Inferior parietal cortex (tissue), 1 donor: ENCODE results near the gene RANBP3.
"Not testable (repeated sequence)": the region's sequence is repeated elsewhere in the genome, so short reads cannot be mapped to it uniquely, and the experiment has no call there.

Source experiments
- DNase-seq: peaks from one replicate; pipeline ENCODE4 v3.0.0-alpha.2; 2016; ENCODE audit errors: extremely low spot score

Gene RANBP3

DNA sequence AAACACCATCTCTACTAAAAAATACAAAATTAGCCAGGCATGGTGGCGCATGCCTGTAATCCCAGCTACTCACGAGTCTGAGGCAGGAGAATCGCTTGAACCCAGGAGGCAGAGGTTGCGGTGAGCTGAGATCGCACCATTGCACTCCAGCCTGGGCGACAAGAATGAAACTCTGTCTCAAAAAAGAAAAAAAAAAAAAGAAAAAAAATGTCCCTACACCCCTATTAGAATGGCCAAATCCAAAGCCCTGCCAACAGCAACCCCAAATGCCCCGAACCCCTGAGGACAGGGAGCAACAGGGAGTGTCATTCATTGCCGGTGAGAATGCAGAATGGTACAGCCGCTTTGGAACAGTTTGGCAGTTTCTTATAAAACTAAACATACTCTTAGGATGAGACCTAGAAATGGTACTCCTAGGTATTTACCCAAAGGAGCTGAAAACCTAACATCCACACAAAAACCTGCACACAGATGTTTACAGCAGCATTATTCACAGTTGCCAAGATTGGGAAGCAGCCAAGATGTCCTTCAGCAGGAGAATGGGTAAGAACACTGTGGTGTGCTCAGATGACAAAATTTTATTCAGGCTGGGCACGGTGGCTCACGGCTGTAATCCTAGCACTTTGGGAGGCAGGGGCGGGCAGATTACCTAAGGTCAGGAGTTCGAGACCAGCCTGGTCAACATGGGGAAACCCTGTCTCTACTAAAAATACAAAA lies 94.6 kb downstream of the RANBP3 start:
- DNase-seq: not testable (repeated sequence)

DNA sequence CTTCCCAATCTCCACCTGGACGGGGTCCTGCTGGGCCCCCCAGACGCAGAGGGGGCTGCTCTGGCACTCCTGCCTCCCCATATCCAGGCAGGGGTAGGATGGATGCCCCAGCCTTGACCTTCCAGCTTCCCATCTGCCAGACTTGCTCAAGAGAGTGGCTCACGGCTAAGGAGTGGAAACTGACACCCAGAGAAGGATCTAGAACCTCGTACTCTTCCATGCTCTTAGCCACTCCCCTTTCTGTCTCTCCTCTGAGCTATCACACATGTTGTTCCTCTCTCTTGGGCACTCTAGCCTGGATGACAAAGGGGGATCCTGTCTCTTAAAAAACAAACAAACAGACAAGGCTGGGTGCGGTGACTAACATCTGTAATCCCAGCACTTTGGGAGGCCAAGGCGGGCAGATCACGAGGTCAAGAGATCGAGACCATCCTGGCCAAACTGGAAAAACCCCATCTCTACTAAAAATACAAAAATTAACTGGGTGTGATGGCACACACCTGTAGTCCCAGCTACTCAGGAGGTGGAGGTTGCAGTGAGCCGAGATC lies 95.4 kb downstream of the RANBP3 start:
- DNase-seq: no peak

DNA sequence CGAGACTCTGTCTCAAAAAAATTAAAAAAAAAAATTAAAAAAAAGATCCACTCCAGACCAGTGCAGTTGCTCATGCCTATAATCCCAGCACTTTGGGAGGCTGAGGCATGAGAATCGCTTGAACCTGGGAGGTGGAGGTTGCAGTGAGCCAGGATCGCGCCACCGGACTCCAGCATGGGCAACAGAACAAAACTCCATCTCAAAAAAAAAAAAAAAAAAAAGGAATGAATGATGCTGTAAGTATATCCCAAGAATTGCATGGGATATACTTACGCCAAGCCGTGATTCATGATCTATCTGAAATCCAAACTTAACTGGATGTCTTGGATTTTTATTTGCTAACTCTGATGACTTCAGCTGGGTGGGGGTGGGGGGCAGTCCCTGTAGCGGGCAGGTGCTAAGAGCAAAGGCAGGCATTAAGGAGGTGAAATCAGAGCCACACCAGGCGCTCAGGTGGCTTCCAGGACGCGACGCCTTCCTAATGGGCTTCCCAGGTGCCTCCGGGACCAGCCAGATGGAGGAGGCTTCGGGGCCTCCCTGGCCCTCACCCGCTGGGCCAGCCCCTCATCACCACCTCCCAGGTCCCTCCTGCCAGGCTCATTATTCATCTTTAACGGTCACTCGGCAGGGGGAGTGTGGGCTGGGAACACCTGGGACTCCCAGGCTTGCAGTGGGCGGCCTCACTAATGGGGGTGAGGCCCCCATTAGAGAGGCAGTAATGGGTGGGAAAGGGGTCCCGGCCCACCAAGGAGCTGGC lies 96.2 kb downstream of the RANBP3 start:
- no peak for DNase-seq

DNA sequence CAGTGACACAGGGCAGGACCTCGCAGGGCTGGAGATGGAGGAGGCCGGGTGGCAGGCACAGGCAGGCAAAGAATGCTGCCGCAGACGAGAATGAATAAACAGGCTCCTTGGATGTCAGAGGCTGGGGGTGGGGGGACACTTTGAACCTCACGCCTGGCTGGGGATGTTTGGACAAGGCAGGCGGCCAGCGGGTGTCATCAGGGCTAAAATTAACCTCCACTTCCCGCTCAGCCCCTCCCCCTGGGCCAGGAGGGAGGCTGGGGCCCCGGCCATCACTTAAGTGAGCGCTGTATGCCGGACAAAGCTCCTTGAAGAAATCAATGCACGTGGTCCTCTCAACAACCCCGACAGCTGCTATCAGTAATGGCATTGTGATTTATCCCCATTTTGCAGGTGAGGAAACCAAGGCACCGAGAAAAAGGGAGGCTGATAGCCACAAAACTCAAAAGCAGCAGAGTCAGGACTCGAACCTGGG lies 97.3 kb downstream of the RANBP3 start:
- no peak for DNase-seq

DNA sequence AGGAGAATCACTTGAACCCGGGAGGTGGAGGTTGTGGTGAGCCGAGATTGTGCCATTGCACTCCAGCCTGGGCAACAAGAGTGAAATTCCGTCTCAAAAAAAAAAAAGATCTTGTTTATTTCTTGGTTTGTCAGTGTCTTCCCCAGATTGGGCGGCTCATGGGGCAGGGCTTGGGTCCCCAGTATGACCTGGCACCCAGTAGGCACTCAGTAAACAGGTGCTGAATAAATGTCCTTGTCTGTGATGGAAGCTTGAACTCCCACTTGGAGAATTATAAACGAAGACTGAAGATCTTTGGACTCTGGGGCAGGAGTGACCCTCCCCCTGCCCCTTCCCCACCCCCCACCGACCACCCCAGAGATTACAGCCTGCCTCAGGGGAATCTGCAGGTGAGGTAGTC lies 97.7 kb downstream of the RANBP3 start:
- DNase-seq: no peak

DNA sequence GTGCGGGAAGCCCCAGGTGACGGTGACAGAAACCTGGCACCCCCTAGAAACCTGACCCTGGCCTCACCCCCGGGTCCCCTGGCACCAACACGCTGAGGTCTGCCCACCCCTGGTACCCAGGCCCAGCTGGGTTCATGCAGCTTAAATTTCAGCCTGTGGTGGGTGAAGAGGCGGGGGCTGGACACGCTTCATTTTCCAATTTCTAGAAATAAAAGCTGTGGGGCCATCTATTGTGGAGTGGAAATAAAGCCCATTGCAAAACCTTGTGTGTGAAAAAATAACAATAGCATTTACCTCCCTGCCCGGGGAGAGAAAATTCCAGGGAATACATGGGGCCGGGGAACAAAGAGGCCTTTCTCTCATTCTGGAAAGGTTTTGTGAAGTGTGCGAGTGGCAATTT lies 100.1 kb downstream of the RANBP3 start:
- DNase-seq: no peak

DNA sequence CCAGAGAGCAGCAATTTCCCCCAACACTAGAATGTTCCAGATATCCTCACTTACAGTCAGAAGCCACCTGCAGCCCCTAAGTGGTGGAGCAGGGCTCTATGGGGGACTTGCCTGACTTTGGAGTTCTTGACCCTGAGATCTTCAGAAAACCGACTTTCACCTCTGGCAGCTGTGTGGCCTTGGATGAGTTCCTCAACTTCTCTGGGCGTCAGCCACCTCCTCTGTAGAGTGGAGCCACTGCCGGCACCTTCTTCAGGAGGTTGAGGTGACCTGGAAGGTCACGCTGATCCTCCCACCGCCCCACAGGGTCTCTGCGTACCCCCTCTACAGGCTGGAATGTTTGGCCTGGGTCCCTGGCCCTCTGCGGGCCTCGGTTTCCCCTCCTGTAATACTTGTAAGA lies 100.5 kb downstream of the RANBP3 start:
- DNase-seq: no peak

DNA sequence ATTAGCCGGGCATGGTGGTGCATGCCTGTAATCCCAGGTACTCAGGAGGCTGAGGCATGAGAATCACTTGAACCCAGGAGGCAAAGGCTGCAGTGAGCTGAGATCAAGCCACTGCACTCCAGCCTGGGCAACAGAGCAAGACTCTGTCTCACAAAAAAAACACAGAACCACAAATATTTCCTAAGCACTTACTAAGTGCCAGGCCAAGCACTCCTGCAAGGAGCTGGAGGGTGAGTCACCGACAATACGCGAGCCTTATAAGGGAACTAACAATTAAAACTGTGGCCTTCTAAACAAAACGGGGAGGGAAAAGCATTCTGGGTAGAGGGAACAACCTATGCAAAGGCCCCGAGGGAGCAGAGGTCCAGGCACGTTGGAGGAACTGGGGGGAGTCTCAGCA lies 103.4 kb downstream of the RANBP3 start:
- not testable (repeated sequence) for DNase-seq

DNA sequence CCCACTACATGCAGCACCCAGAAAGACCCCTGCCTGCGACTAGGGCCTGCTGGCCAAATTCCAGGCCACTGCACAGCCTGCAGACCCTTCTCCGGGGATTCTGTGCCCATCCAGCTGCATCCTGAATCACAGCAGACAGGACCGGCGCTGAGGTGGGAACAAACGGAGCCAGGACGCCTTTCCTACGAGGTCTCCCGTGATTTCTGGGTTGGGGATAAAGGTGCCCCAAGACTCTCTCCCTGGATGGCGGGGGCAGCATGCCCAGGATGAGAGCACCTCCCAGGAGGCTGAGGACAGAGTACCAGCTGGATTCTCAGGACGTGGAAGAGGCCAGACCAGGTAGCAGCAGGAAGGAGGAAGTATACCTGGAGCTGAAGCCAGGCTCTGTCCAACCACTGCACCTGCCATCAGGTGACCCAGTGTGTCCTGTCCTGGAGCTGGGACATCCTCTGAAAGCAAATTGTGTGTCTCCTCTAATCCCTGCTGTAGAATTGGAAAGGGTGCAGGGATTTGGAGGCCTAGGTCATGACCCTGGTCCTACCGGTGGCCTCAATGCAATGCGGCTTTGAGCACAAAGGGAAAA lies 104.2 kb downstream of the RANBP3 start:
- no peak for DNase-seq

DNA sequence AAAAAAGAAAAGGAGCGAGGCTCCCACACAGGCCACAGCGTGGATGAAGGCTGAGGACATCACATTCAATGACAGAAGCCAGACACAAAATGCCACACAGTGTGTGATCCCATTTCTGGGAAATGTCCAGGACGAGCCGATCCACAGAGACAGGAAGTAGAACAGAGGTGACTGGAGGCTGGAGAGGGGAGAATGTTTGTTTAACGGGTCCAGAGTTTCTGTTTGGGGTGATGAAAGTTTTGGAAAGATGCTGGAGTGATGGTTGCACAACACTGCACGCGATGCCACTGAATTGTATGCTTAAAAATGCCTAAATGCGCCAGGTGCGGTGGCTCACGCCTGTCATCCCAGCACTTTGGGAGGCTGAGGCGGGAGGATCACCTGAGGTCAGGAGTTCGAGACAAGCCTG lies 107.0 kb downstream of the RANBP3 start:
- no peak for DNase-seq

DNA sequence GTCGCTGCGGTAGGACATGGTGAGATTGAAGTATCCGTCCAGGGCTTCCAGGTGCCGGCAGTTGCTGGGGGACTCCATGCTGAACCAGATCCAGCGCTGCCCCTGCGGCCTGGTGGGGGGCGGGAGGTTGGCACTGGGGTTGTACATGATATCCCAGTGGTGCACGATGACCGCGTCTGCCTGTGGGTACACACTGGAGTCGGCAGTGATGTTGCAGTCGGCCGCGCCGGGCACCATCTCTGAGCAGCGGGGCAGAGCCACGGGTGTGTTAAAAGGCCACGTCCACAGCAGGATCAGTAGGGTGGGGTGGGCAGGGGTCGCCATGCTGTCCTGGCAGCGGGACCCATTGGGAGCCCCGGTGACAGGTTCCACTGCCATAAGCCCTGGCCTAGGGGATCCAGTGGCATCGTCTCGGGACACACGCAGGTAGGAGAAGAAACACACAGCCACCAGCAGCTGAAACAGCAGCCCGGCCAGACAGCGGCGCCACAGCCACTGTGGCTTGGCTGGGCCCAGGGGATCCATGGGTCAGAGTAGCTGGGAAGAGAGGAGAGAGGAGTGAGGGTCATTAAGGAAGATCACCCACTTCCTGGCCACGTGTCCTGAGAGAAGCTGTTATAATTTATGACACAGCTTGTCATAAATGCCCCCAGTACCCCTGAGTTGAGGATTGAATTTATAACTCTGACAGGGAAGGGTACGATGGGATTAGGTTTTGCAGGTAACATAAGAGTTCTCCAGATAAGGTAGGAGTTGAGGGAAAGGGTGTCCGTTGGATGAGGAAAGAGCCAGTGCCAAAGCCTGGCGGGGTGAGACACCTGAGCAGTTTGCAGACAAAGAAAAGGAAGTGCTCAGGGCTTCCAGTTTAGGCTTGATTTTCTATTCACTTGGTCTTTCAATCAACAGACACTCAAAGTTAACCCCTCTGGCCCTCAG lies 110.5 kb downstream of the RANBP3 start:
- no peak for DNase-seq
